ENCODE results near the gene FAM171A1.
A peak's percentile ranks its signal among the peaks of the same experiment; 100 is the strongest.

- TF ChIP-seq, protein P1, sequence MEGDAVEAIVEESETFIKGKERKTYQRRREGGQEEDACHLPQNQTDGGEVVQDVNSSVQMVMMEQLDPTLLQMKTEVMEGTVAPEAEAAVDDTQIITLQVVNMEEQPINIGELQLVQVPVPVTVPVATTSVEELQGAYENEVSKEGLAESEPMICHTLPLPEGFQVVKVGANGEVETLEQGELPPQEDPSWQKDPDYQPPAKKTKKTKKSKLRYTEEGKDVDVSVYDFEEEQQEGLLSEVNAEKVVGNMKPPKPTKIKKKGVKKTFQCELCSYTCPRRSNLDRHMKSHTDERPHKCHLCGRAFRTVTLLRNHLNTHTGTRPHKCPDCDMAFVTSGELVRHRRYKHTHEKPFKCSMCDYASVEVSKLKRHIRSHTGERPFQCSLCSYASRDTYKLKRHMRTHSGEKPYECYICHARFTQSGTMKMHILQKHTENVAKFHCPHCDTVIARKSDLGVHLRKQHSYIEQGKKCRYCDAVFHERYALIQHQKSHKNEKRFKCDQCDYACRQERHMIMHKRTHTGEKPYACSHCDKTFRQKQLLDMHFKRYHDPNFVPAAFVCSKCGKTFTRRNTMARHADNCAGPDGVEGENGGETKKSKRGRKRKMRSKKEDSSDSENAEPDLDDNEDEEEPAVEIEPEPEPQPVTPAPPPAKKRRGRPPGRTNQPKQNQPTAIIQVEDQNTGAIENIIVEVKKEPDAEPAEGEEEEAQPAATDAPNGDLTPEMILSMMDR (conservative IDR thresholded peaks at IDR 0.05 in 1 of 2, IDR thresholded peaks at IDR 0.05 in 1 of 2; ENCODE audit: extremely low read depth in 1 of 2, insufficient read depth in 1 of 2, low read depth in 1 of 2, low read length in 2 of 2) = peak in 1 of 2 donors; percentile 52
- no peak for TF ChIP-seq EZH2 (IDR thresholded peaks at IDR 0.05; ENCODE audit: borderline replicate concordance, low read length)
These were observed 202.8 kb downstream of the FAM171A1 start, which contains the start of gene NMT2 for GRCh38 chr10:15168291-15168785.
